ENCODE results near the gene VSIG2. TPM values are rescaled to one million over a fixed set of nuclear protein-coding genes. Genes with fewer than 3 reads are reported as not detected.

VSIG2 gene
- total RNA-seq, 4 donors from 2014 or later, result 1.9 to 2.2 TPM; not detected in 2

DNA sequence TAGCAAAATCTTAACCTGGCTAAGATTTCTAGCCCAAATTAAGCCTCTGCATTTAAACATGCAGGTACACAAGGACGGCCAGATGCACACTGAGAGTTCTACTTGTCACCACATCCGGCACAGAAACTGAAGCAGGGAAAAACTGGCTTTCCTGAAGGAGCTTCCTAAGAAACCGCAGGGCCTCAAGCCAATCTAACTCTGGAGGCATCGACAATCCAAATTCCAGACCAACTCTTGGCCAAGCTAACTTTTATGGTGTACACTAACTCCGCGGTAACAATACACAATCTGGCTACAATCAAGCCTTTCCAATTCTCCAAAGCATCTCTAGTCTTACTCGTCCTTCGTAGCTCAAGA lies 46.9 kb upstream of the VSIG2 start:
- no peak for TF ChIP-seq POLR2A (IDR thresholded peaks at IDR 0.05)
- TF ChIP-seq, protein P1, sequence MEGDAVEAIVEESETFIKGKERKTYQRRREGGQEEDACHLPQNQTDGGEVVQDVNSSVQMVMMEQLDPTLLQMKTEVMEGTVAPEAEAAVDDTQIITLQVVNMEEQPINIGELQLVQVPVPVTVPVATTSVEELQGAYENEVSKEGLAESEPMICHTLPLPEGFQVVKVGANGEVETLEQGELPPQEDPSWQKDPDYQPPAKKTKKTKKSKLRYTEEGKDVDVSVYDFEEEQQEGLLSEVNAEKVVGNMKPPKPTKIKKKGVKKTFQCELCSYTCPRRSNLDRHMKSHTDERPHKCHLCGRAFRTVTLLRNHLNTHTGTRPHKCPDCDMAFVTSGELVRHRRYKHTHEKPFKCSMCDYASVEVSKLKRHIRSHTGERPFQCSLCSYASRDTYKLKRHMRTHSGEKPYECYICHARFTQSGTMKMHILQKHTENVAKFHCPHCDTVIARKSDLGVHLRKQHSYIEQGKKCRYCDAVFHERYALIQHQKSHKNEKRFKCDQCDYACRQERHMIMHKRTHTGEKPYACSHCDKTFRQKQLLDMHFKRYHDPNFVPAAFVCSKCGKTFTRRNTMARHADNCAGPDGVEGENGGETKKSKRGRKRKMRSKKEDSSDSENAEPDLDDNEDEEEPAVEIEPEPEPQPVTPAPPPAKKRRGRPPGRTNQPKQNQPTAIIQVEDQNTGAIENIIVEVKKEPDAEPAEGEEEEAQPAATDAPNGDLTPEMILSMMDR (IDR thresholded peaks at IDR 0.05), result no peak
- H3K27ac ChIP-seq, result peak overlapping the region in 1 of 2 donors; percentile 96
- intact Hi-C loops (cut with DNase I; ENCODE audit: low total_unique reads), result no loop called here

GRCh38 chr11:124796312-124796711 lies 44.3 kb upstream of the VSIG2 start:
- Histone ChIP-seq H3K36me3 (no peaks in the 10 kb centered on the region), H3K27me3 (no peaks in the 10 kb centered on the region), H3K27ac (no peak overlapping the region), H3K4me3 (no peak overlapping the region), H3K9me3 (no peaks in the 10 kb centered on the region), H3K4me1 (no peaks in the 10 kb centered on the region)
- intact Hi-C loops (cut with DNase I; ENCODE audit: low total_unique reads), result no loop called here
- TF ChIP-seq, protein P1 (IDR thresholded peaks at IDR 0.05), result no peak
- TF ChIP-seq POLR2A (IDR thresholded peaks at IDR 0.05), result no peak
- DNase-seq, result no peak

More for the DNA sequence above, 46.9 kb upstream of the VSIG2 start:
- Histone ChIP-seq H3K9me3 (no peaks in the 10 kb centered on the region), H3K4me1 (no peaks in the 10 kb centered on the region), H3K4me3 (peak overlapping the region; percentile 50 to 91), H3K27me3 (no peaks in the 10 kb centered on the region), H3K36me3 (no peaks in the 10 kb centered on the region)
- no peak for DNase-seq

- intact Hi-C loops (cut with DNase I; ENCODE audit: low total_unique reads), result no loop called here
- TF ChIP-seq POLR2A (IDR thresholded peaks at IDR 0.05), result no peak
- TF ChIP-seq, protein P1 (IDR thresholded peaks at IDR 0.05), result peak in 3 of 4 experiments; percentile 32 to 41 (median 37)
These were observed 41.6 kb upstream of the VSIG2 start for GRCh38 chr11:124793466-124794278.

GRCh38 chr11:124791626-124792341 lies 39.7 kb upstream of the VSIG2 start:
- TF ChIP-seq POLR2A (IDR thresholded peaks at IDR 0.05), result no peak
- TF ChIP-seq, protein P1 (IDR thresholded peaks at IDR 0.05), result no peak
- H3K9me3 ChIP-seq, result no peaks in the 10 kb centered on the region
- H3K4me1 ChIP-seq, result no peaks in the 10 kb centered on the region
- H3K27me3 ChIP-seq, result no peaks in the 10 kb centered on the region
- no peak overlapping the region for H3K27ac ChIP-seq
- no peaks in the 10 kb centered on the region for H3K36me3 ChIP-seq
- intact Hi-C loops (cut with DNase I; ENCODE audit: low total_unique reads), result no loop called here
- no peak overlapping the region for H3K4me3 ChIP-seq
- DNase-seq, result no peak

More at GRCh38 chr11:124793466-124794278, 41.6 kb upstream of the VSIG2 start:
- Histone ChIP-seq H3K27ac (no peak overlapping the region), H3K4me3 (no peak overlapping the region), H3K27me3 (no peaks in the 10 kb centered on the region), H3K9me3 (no peaks in the 10 kb centered on the region), H3K36me3 (no peaks in the 10 kb centered on the region), H3K4me1 (no peaks in the 10 kb centered on the region)
- DNase-seq, result no peak

GRCh38 chr11:124788521-124788920 lies 36.5 kb upstream of the VSIG2 start:
- H3K36me3 ChIP-seq, result no peaks in the 10 kb centered on the region
- no peaks in the 10 kb centered on the region for H3K9me3 ChIP-seq
- no peak overlapping the region for H3K4me3 ChIP-seq
- no peak for TF ChIP-seq POLR2A (IDR thresholded peaks at IDR 0.05)
- TF ChIP-seq, protein P1 (IDR thresholded peaks at IDR 0.05), result no peak
- no peaks in the 10 kb centered on the region for H3K4me1 ChIP-seq
- intact Hi-C loops (cut with DNase I; ENCODE audit: low total_unique reads), result no loop called here
- DNase-seq, result no peak
- H3K27me3 ChIP-seq, result no peaks in the 10 kb centered on the region
- H3K27ac ChIP-seq, result no peak overlapping the region

Measured in uterus (tissue), 4 donors.